ENCODE data around the gene PATJ.

GRCh38 chr1:62100442-62100841 is 358.2 kb downstream of the PATJ start:
- TF ChIP-seq CTCF (IDR thresholded peaks at IDR 0.05) (no peak), POLR2A (IDR thresholded peaks at IDR 0.05; ENCODE audit: low read depth) (no peak), POLR2AphosphoS5 (IDR thresholded peaks at IDR 0.05) (no peak)

Data from esophagus muscularis mucosa (tissue), 3 donors.